Immature natural killer cell (primary cell): ENCODE data around the gene NPPC. TPM values are rescaled to one million over a fixed set of nuclear protein-coding genes. Genes with fewer than 3 reads are reported as not detected.
A peak's percentile ranks its signal among the peaks of the same experiment; 100 is the strongest.

Experiments used
- DNase-seq, 3 donors: peaks; one replicate each; pipeline ENCODE4 v3.0.0; 2022; ENCODE audit warnings: mixed read lengths in 1 of 3
- H3K27ac Mint-ChIP-seq, 6 donors: one replicate each; pipeline ENCODE4 v1.8.0; 2020; ENCODE audit warnings: mixed read lengths in 6 of 6, mild to moderate bottlenecking in 5 of 6, inconsistent platforms in 4 of 6, moderate library complexity in 3 of 6
- H3K27me3 Mint-ChIP-seq, 3 donors: one replicate each; pipeline ENCODE4 v1.8.0; 2020 to 2021; ENCODE audit warnings: low read depth in 3 of 3, mild to moderate bottlenecking in 3 of 3, mixed read lengths in 3 of 3, moderate library complexity in 3 of 3, inconsistent platforms in 1 of 3
- H3K36me3 Mint-ChIP-seq, 3 donors: one replicate each; pipeline ENCODE4 v1.8.0; 2020; ENCODE audit warnings: mixed read lengths in 3 of 3, inconsistent platforms in 2 of 3, mild to moderate bottlenecking in 2 of 3
- H3K4me1 Mint-ChIP-seq, 2 donors: one replicate each; pipeline ENCODE4 v1.8.0; 2020; ENCODE audit warnings: inconsistent platforms in 2 of 2, mild to moderate bottlenecking in 2 of 2, mixed read lengths in 2 of 2, moderate library complexity in 1 of 2
- H3K4me3 Mint-ChIP-seq, 5 donors: one replicate each; pipeline ENCODE4 v1.8.0; 2020; ENCODE audit warnings: mild to moderate bottlenecking in 5 of 5, mixed read lengths in 5 of 5, inconsistent platforms in 3 of 5, moderate library complexity in 3 of 5
- H3K9me3 Mint-ChIP-seq, 6 donors: one replicate each; pipeline ENCODE4 v1.8.0; 2020; ENCODE audit warnings: mild to moderate bottlenecking in 6 of 6, mixed read lengths in 6 of 6, inconsistent platforms in 4 of 6, moderate library complexity in 3 of 6
- polyA plus RNA-seq, 3 donors: library from polyadenylated mRNA; unstranded; fragments of 300-500 nt; fragmentation: Illumina TruSeq; gene quantifications; one replicate each; pipeline ENCODE4 v1.2.3, GENCODE V29; 2021

NPPC gene
- polyA plus RNA-seq, 3 donors from 2014 or later, result 0.33 TPM; not detected in 2

- Mint-ChIP-seq H3K4me1 (no peaks in the 10 kb centered on the region), H3K9me3 (no peaks in the 10 kb centered on the region), H3K36me3 (no peaks in the 10 kb centered on the region), H3K4me3 (no peak overlapping the region), H3K27me3 (peaks cover 0 to 9% (median 1%) of the 10 kb centered on the region in 3 donors), H3K27ac (no peak overlapping the region)
- no peak for DNase-seq
These were observed 21.2 kb downstream of the NPPC start for GRCh38 chr2:231905026-231905425.

- Mint-ChIP-seq H3K36me3 (no peaks in the 10 kb centered on the region), H3K27me3 (peaks cover 0 to 7% (median 1%) of the 10 kb centered on the region in 3 donors), H3K27ac (no peak overlapping the region), H3K4me1 (no peaks in the 10 kb centered on the region), H3K9me3 (no peaks in the 10 kb centered on the region), H3K4me3 (no peak overlapping the region)
- DNase-seq, result no peak
These were observed 22.0 kb downstream of the NPPC start for GRCh38 chr2:231904161-231904611.

GRCh38 chr2:231902598-231902997, 23.6 kb downstream of the NPPC start:
- Mint-ChIP-seq H3K27me3 (peaks cover 0 to 3% (median 1%) of the 10 kb centered on the region in 3 donors), H3K9me3 (no peaks in the 10 kb centered on the region), H3K27ac (no peak overlapping the region), H3K4me3 (no peak overlapping the region), H3K36me3 (no peaks in the 10 kb centered on the region), H3K4me1 (no peaks in the 10 kb centered on the region)
- DNase-seq, result no peak

- Mint-ChIP-seq H3K27me3 (peaks cover 0 to 3% (median 1%) of the 10 kb centered on the region in 3 donors), H3K4me3 (no peak overlapping the region), H3K4me1 (no peaks in the 10 kb centered on the region), H3K36me3 (no peaks in the 10 kb centered on the region), H3K9me3 (no peaks in the 10 kb centered on the region), H3K27ac (no peak overlapping the region)
- no peak for DNase-seq
These were observed 25.2 kb downstream of the NPPC start for GRCh38 chr2:231900972-231901371.

- no peaks in the 10 kb centered on the region for H3K9me3 Mint-ChIP-seq
- no peak overlapping the region for H3K27ac Mint-ChIP-seq
- no peak overlapping the region for H3K4me3 Mint-ChIP-seq
- no peaks in the 10 kb centered on the region for H3K36me3 Mint-ChIP-seq
- DNase-seq, result peak; percentile 29 to 37 (median 30)
- H3K4me1 Mint-ChIP-seq, result no peaks in the 10 kb centered on the region
- H3K27me3 Mint-ChIP-seq, result peaks cover 0 to 3% (median 1%) of the 10 kb centered on the region in 3 donors
These were observed 25.7 kb downstream of the NPPC start for GRCh38 chr2:231900486-231900942.

GRCh38 chr2:231894566-231895380, 31.4 kb downstream of the NPPC start:
- DNase-seq, result no peak
- Mint-ChIP-seq H3K4me3 (no peak overlapping the region), H3K36me3 (no peaks in the 10 kb centered on the region), H3K27ac (no peak overlapping the region), H3K9me3 (no peaks in the 10 kb centered on the region), H3K27me3 (peaks cover 0 to 4% (median 0%) of the 10 kb centered on the region in 3 donors), H3K4me1 (no peaks in the 10 kb centered on the region)

GRCh38 chr2:231891514-231891905, 34.7 kb downstream of the NPPC start:
- no peak for DNase-seq
- Mint-ChIP-seq H3K36me3 (no peaks in the 10 kb centered on the region), H3K9me3 (no peaks in the 10 kb centered on the region), H3K27ac (no peak overlapping the region), H3K4me1 (no peaks in the 10 kb centered on the region), H3K27me3 (peaks cover 2 to 8% (median 4%) of the 10 kb centered on the region in 3 donors), H3K4me3 (no peak overlapping the region)

GRCh38 chr2:231890896-231891513, 35.2 kb downstream of the NPPC start:
- no peak for DNase-seq
- no peaks in the 10 kb centered on the region for H3K9me3 Mint-ChIP-seq
- H3K4me3 Mint-ChIP-seq, result no peak overlapping the region
- peaks cover 2 to 8% (median 4%) of the 10 kb centered on the region in 3 donors for H3K27me3 Mint-ChIP-seq
- H3K4me1 Mint-ChIP-seq, result no peaks in the 10 kb centered on the region
- H3K27ac Mint-ChIP-seq, result no peak overlapping the region
- no peaks in the 10 kb centered on the region for H3K36me3 Mint-ChIP-seq

GRCh38 chr2:231887756-231888155, 38.4 kb downstream of the NPPC start:
- Mint-ChIP-seq H3K27me3 (peaks cover 3 to 25% (median 12%) of the 10 kb centered on the region in 3 donors), H3K4me3 (no peak overlapping the region), H3K4me1 (no peaks in the 10 kb centered on the region), H3K27ac (no peak overlapping the region), H3K36me3 (no peaks in the 10 kb centered on the region), H3K9me3 (no peaks in the 10 kb centered on the region)
- no peak for DNase-seq

GRCh38 chr2:231886071-231886681, 40.0 kb downstream of the NPPC start:
- Mint-ChIP-seq H3K9me3 (no peaks in the 10 kb centered on the region), H3K27me3 (peaks cover 7 to 25% (median 14%) of the 10 kb centered on the region in 3 donors)

GRCh38 chr2:231884438-231885140, 41.6 kb downstream of the NPPC start:
- H3K36me3 Mint-ChIP-seq, result no peaks in the 10 kb centered on the region
- H3K27ac Mint-ChIP-seq, result no peak overlapping the region
- H3K4me3 Mint-ChIP-seq, result no peak overlapping the region
- no peaks in the 10 kb centered on the region for H3K4me1 Mint-ChIP-seq
- DNase-seq, result no peak
- peaks cover 7 to 29% (median 14%) of the 10 kb centered on the region in 3 donors for H3K27me3 Mint-ChIP-seq
- no peaks in the 10 kb centered on the region for H3K9me3 Mint-ChIP-seq

More at GRCh38 chr2:231886071-231886681, 40.0 kb downstream of the NPPC start:
- H3K27ac Mint-ChIP-seq, result no peak overlapping the region
- DNase-seq, result no peak
- H3K4me3 Mint-ChIP-seq, result no peak overlapping the region
- no peaks in the 10 kb centered on the region for H3K36me3 Mint-ChIP-seq
- H3K4me1 Mint-ChIP-seq, result no peaks in the 10 kb centered on the region

GRCh38 chr2:231883468-231883881, 42.7 kb downstream of the NPPC start:
- peaks cover 7 to 29% (median 12%) of the 10 kb centered on the region in 3 donors for H3K27me3 Mint-ChIP-seq
- no peaks in the 10 kb centered on the region for H3K4me1 Mint-ChIP-seq
- DNase-seq, result no peak
- H3K4me3 Mint-ChIP-seq, result no peak overlapping the region
- H3K36me3 Mint-ChIP-seq, result no peaks in the 10 kb centered on the region
- H3K27ac Mint-ChIP-seq, result no peak overlapping the region
- H3K9me3 Mint-ChIP-seq, result no peaks in the 10 kb centered on the region

GRCh38 chr2:231882646-231883045, 43.5 kb downstream of the NPPC start:
- H3K36me3 Mint-ChIP-seq, result no peaks in the 10 kb centered on the region

More at GRCh38 chr2:231882646-231883045, 43.5 kb downstream of the NPPC start:
- no peak for DNase-seq
- H3K4me3 Mint-ChIP-seq, result no peak overlapping the region
- peaks cover 7 to 25% (median 12%) of the 10 kb centered on the region in 3 donors for H3K27me3 Mint-ChIP-seq
- no peaks in the 10 kb centered on the region for H3K9me3 Mint-ChIP-seq
- no peaks in the 10 kb centered on the region for H3K4me1 Mint-ChIP-seq
- no peak overlapping the region for H3K27ac Mint-ChIP-seq
